Lower leg skin (tissue), 4 donors: Measurements from ENCODE around the gene PML. TPM values are rescaled to one million over a fixed set of nuclear protein-coding genes. Genes with fewer than 3 reads are reported as not detected.

Source experiments
- DNase-seq, 2 donors: peaks; one replicate each; pipeline ENCODE4 v3.0.0-alpha.2; 2019; ENCODE audit warnings: low spot score in 2 of 2
- H3K4me3 ChIP-seq: fragments of 200-600 bp; sonication (generic); 2 replicates; pipeline ENCODE4 v1.5.1; 2017; ENCODE audit warnings: mild to moderate bottlenecking, low read depth; ENCODE audit not compliant: poor library complexity, severe bottlenecking
- CTCF ChIP-seq, 3 donors: fragments of 450-650 bp; IDR thresholded peaks; one replicate each; pipeline ENCODE4 v1.5.1; 2016; ENCODE audit warnings: antibody characterized with exemption in 3 of 3, mild to moderate bottlenecking in 3 of 3, moderate library complexity in 2 of 3
- POLR2A ChIP-seq, 2 donors: fragments of 450-650 bp; IDR thresholded peaks; one replicate each; pipeline ENCODE4 v1.6.1; 2016 to 2017; ENCODE audit warnings: antibody characterized with exemption in 2 of 2, mild to moderate bottlenecking in 1 of 2, moderate library complexity in 1 of 2
- WGBS, 2 donors: methylation state at CpG; one replicate each; pipeline ENCODE4 v1.1.5; 2018; 5-methylcytosine and 5-hydroxymethylcytosine counted together
- intact Hi-C: fragments of 100-400 bp; cut with DNase I; formaldehyde crosslinking; loops from one replicate; pipeline ENCODE4 v1.15.0; 2023; ENCODE audit warnings: low total_unique reads
- total RNA-seq, 4 donors: library from RNA; depleted of rRNA; stranded (reverse); fragments of >200 nt; gene quantifications; one replicate each; pipeline ENCODE4 v1.1.0, GENCODE V29; 2016

The PML gene
- total RNA-seq, 4 donors from 2014 or later: 48.5 to 73.7 (median 60.3) TPM

DNA sequence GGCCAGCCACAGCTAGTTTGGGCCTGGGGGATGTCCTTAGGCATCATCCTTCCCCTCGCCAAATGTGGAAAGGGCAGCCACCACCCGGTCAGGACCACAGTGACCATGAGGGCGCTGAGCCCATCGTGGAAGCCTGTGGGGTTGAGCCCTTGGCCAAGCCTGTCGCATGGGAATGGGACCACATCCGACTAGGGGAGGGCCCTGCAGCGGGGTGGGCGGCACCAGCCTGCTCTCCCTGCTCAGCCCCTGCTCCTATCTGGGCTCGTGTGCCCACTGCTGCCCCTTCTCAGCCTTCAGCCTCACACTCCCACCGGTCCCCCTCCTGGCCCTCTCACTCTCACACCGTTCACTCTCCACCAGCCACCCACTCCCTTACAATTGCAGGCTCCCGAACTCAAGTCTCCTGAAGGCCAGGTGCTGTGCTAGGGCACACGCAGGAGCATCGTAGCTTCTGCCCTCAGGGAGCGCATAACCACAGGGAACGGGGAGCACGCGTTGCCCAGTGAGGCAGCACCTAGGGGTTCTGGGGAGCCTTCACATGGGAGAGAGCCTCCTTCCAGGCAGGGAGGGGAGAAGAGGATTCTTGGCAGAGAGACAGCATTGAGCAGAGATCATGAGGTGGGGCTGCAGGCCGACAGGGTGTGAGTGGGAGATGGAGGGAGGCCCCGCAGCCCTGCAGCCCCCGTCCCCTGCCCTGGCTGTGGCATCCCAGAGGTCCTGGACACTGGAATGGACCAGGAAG is 42.2 kb upstream of the PML start:
- intact Hi-C loops: no loop called here
- TF ChIP-seq CTCF (IDR thresholded peaks at IDR 0.05) (no peak), POLR2A (IDR thresholded peaks at IDR 0.05) (no peak)
- WGBS, 2 donors: 80 to 84% methylated on average over 20 to 21 of the region's 21 CpGs
- no peak overlapping the region for H3K4me3 ChIP-seq
- DNase-seq: no peak

DNA sequence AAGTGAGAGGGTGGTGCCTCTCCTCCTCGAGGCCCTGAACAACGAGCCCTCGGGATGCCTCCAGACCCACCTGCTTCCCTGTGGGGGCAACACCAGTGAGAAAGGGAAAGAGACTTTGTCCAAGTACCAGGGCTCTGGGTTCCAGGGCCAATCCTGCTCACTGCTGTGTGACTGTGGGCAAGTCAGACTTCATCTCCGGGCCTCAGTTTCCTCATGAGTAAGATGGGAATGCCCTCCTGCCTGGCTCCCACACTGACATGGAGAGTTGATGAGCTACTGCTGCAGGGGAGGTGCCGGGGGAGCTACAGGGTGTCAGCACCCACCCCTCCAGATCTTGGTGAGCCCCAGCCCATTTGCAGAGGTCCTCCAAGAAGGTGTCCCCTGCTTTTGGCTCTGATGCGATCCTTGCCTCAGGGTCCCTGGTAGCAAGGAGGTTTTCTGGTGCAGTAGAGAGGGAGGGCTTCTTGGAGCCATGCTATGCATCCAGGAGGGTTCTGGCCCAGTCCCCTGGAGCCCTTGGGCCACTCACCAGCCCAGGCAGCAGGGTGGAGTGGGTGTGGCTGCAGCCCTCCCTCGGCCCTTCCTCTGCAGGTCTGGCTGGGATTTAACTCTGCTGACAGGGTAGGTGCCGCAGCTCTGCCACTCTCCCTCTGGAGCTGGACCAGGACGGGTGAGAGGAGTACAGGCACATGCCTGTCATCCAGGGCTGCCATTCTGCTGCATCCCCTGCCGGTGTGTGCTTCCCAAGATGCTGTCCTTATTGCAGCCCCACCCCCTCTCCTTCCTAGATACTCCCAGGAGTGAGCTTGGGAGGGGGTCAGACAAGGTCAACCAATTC is 41.4 kb upstream of the PML start:
- no peak overlapping the region for H3K4me3 ChIP-seq
- intact Hi-C loops: no loop called here
- DNase-seq: no peak
- WGBS, 2 donors: 70 to 79% methylated on average over 8 to 10 of the region's 10 CpGs
- no peak for TF ChIP-seq CTCF (IDR thresholded peaks at IDR 0.05)
- TF ChIP-seq POLR2A (IDR thresholded peaks at IDR 0.05): no peak

GRCh38 chr15:73954188-73955145 is 40.0 kb upstream of the PML start:
- 91 to 94% methylated on average over 27 of the region's 27 CpGs for WGBS, 2 donors
- no peak overlapping the region for H3K4me3 ChIP-seq
- intact Hi-C loops: no loop called here
- TF ChIP-seq CTCF (IDR thresholded peaks at IDR 0.05): no peak
- TF ChIP-seq POLR2A (IDR thresholded peaks at IDR 0.05): no peak
- DNase-seq: no peak

DNA sequence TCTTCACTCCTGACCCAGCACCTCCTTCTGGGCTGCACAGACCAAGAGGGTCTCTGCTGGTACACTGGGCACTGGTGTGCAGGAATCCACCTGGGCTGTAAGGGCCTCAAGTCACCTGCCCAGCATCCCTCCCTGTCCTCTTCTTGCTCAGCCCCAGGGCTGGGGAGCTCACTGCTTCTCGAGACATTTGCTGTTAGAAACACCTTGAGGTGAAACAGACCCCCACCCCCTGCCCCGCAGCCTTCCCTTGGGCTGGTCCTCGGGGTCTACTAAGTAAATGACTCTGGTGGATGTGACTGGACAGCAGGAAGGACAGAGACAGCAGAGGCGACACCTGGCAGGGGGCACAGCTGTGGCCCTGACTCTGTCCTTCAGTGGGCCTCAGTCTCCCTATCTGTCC is 39.2 kb upstream of the PML start:
- DNase-seq: no peak
- intact Hi-C loops: no loop called here
- TF ChIP-seq CTCF (IDR thresholded peaks at IDR 0.05): no peak
- no peak for TF ChIP-seq POLR2A (IDR thresholded peaks at IDR 0.05)
- no peak overlapping the region for H3K4me3 ChIP-seq
- 94 to 100% methylated on average over 4 of the region's 4 CpGs for WGBS, 2 donors

GRCh38 chr15:73955861-73956742 is 38.4 kb upstream of the PML start:
- intact Hi-C loops: no loop called here
- no peak overlapping the region for H3K4me3 ChIP-seq
- WGBS, 2 donors: 82 to 84% methylated on average over 11 to 12 of the region's 12 CpGs
- TF ChIP-seq CTCF (IDR thresholded peaks at IDR 0.05): no peak
- TF ChIP-seq POLR2A (IDR thresholded peaks at IDR 0.05): no peak
- DNase-seq: peak in 1 of 2 donors; percentile 76
